SK-N-SH (cell line): Measurements from ENCODE around the gene LLGL1. TPM values are rescaled to one million over a fixed set of nuclear protein-coding genes. Genes with fewer than 3 reads are reported as not detected.

Source experiments
- CTCF ChIA-PET: fragments of 300-600, 350-600 bp; formaldehyde crosslinking; extraction: SDS; loops from one replicate; lab custom pipeline; 2021; lab: Yijun Ruan, JAX
- POLR2A ChIA-PET: fragments of 350-600 bp; sonication (Branson Sonifier 250); formaldehyde crosslinking; extraction: SDS; loops from one replicate; lab custom pipeline; 2020; ENCODE audit warnings: antibody characterized with exemption, inconsistent platforms; lab: Yijun Ruan, JAX
- DNase-seq: peaks from one replicate; pipeline ENCODE4 v3.0.0; 2012
- H2AFZ ChIP-seq: fragments of 200-600 bp; sonication (generic); 2 replicates; pipeline ENCODE4 v1.8.1; 2016; ENCODE audit warnings: antibody characterized with exemption, mild to moderate bottlenecking, low read depth
- H3F3A ChIP-seq: fragments of 200-600 bp; sonication (generic); replicated peaks from 2 replicates; pipeline ENCODE3; 2016; ENCODE audit warnings: antibody characterized with exemption, mild to moderate bottlenecking; ENCODE audit not compliant: insufficient read depth
- H3K27ac ChIP-seq, 2 experiments: fragments of 200-500 bp in 1 of 2; fragments of 200-600 bp in 1 of 2; sonication (Bioruptor generic) in 1 of 2; sonication (generic), shearing (Covaris generic) in 1 of 2; 2 replicates each; pipeline versions ENCODE4 v1.5.1 to v1.6.1; 2014 to 2016; ENCODE audit warnings: low read depth in 2 of 2, inconsistent platforms in 1 of 2, low read length in 1 of 2, mild to moderate bottlenecking in 1 of 2, mixed read lengths in 1 of 2
- H3K27me3 ChIP-seq: fragments of 200-600 bp; sonication (generic), shearing (Covaris generic); 2 replicates; pipeline ENCODE4 v1.6.1; 2016; ENCODE audit warnings: mixed run types; ENCODE audit not compliant: insufficient read depth
- H3K36me3 ChIP-seq, 2 experiments: fragments of 200-500 bp in 1 of 2; fragments of 200-600 bp in 1 of 2; sonication (Bioruptor generic) in 1 of 2; sonication (generic) in 1 of 2; replicated peaks in 1 of 2; 2 replicates each; pipeline versions ENCODE3 to v1.5.1; 2014 to 2016; ENCODE audit warnings: low read length in 1 of 2, mild to moderate bottlenecking in 1 of 2; ENCODE audit not compliant: insufficient read depth in 2 of 2, control insufficient read depth in 1 of 2
- H3K4me1 ChIP-seq, 2 experiments: fragments of 200-500 bp in 1 of 2; fragments of 200-600 bp in 1 of 2; sonication (Bioruptor generic) in 1 of 2; sonication (generic), shearing (Covaris generic) in 1 of 2; 2 replicates each; pipeline versions ENCODE4 v1.5.1 to v1.6.1; 2014 to 2016; ENCODE audit warnings: low read depth in 1 of 2, low read length in 1 of 2, mixed run types in 1 of 2; ENCODE audit not compliant: insufficient read depth in 2 of 2, control insufficient read depth in 1 of 2
- H3K4me2 ChIP-seq: fragments of 200-600 bp; sonication (generic), shearing (Covaris generic); 2 replicates; pipeline ENCODE4 v1.6.1; 2017; ENCODE audit warnings: mixed run types
- H3K4me3 ChIP-seq, 2 experiments: fragments of 200-500 bp in 1 of 2; fragments of 200-600 bp in 1 of 2; sonication (Bioruptor generic) in 1 of 2; sonication (generic), shearing (Covaris generic) in 1 of 2; 2 replicates each; pipeline versions ENCODE4 v1.5.1 to v1.8.1; 2014 to 2016; ENCODE audit warnings: low read depth in 2 of 2, inconsistent platforms in 1 of 2, low read length in 1 of 2, mild to moderate bottlenecking in 1 of 2, mixed read lengths in 1 of 2, moderate library complexity in 1 of 2
- H3K79me2 ChIP-seq: fragments of 200-600 bp; sonication (generic); 2 replicates; pipeline ENCODE4 v1.8.1; 2017; ENCODE audit warnings: mild to moderate bottlenecking; ENCODE audit not compliant: insufficient read depth
- H3K9ac ChIP-seq: fragments of 200-600 bp; sonication (generic); 2 replicates; pipeline ENCODE4 v1.6.1; 2017; ENCODE audit warnings: mixed run types
- H3K9me2 ChIP-seq: fragments of 200-600 bp; sonication (generic); 2 replicates; pipeline ENCODE4 v1.6.1; 2017; ENCODE audit warnings: mixed run types
- H3K9me3 ChIP-seq: fragments of 200-600 bp; sonication (generic); 2 replicates; pipeline ENCODE4 v1.6.1; 2017; ENCODE audit warnings: mixed run types, mild to moderate bottlenecking, moderate library complexity
- H4K20me1 ChIP-seq: fragments of 200-600 bp; sonication (generic); 2 replicates; pipeline ENCODE4 v1.6.1; 2017; ENCODE audit warnings: mild to moderate bottlenecking, mixed run types; ENCODE audit not compliant: insufficient read depth
- CHD2 ChIP-seq: fragments of 150-350 bp; IDR thresholded peaks from 2 replicates; pipeline ENCODE4 v1.6.1; 2018; ENCODE audit warnings: low read length; ENCODE audit not compliant: partially characterized antibody
- EP300 ChIP-seq, 2 experiments: IDR thresholded peaks; 2 replicates each; pipeline versions ENCODE4 v1.4.0 to v1.6.1; 2012; ENCODE audit warnings: borderline replicate concordance in 1 of 2, low read depth in 1 of 2, low read length in 1 of 2
- EZH2phosphoT487 ChIP-seq: fragments of 200-600 bp; sonication (generic); IDR thresholded peaks from 2 replicates; pipeline ENCODE4 v1.6.1; 2017; ENCODE audit warnings: low read depth, mixed run types, mild to moderate bottlenecking, antibody characterized with exemption, moderate library complexity, borderline replicate concordance
- FOXJ3 ChIP-seq: sonication (generic); formaldehyde crosslinking; IDR thresholded peaks from 2 replicates; pipeline ENCODE4 v1.5.1; 2020; ENCODE audit warnings: mild to moderate bottlenecking, missing genetic modification reagents
- GABPA ChIP-seq: IDR thresholded peaks from 2 replicates; pipeline ENCODE4 v1.4.0; 2012; ENCODE audit warnings: low read depth, mild to moderate bottlenecking
- GATA2 ChIP-seq: sonication (generic); formaldehyde crosslinking; IDR thresholded peaks from 2 replicates; pipeline ENCODE4 v1.5.0; 2020; ENCODE audit warnings: mild to moderate bottlenecking, missing genetic modification reagents
- MXI1 ChIP-seq: IDR thresholded peaks from 2 replicates; pipeline ENCODE4 v1.6.1; 2012; ENCODE audit warnings: mild to moderate bottlenecking, low read depth, low read length, improper control_type of control experiment
- NFIC ChIP-seq: IDR thresholded peaks from 2 replicates; pipeline ENCODE4 v1.4.0; 2012; ENCODE audit warnings: borderline replicate concordance
- RCOR1 ChIP-seq: fragments of 150-350 bp; IDR thresholded peaks from 2 replicates; pipeline ENCODE4 v1.6.1; 2017; ENCODE audit warnings: antibody characterized with exemption, low read length
- RFX5 ChIP-seq: IDR thresholded peaks from 2 replicates; pipeline ENCODE4 v1.6.1; 2012; ENCODE audit warnings: mild to moderate bottlenecking, improper control_type of control experiment, low read length
- SIN3A ChIP-seq: IDR thresholded peaks from 2 replicates; pipeline ENCODE4 v1.6.1; 2012; ENCODE audit warnings: low read depth, mild to moderate bottlenecking, low read length, moderate library complexity, borderline replicate concordance
- TEAD4 ChIP-seq: IDR thresholded peaks from 2 replicates; pipeline ENCODE4 v1.4.0; 2012; ENCODE audit warnings: mild to moderate bottlenecking, borderline replicate concordance; ENCODE audit not compliant: insufficient read depth
- YY1 ChIP-seq: IDR thresholded peaks from 2 replicates; pipeline ENCODE4 v1.4.0; 2012; ENCODE audit warnings: low read depth, mild to moderate bottlenecking
- WGBS: methylation state at CpG from one replicate; pipeline ENCODE4 v1.1.6; 2017; ENCODE audit warnings: low lambda C conversion rate; 5-methylcytosine and 5-hydroxymethylcytosine counted together
- polyA plus RNA-seq, 3 experiments: library from polyadenylated mRNA; depleted of rRNA; stranded (reverse); fragments of >200 nt; gene quantifications; 2 replicates each; pipeline ENCODE4 v1.2.3, GENCODE V29; 2012
- TF ChIP-seq, protein P1 (sequence below): IDR thresholded peaks from 2 replicates; pipeline ENCODE4 v1.4.0; 2012; ENCODE audit warnings: low read depth, borderline replicate concordance
- TF ChIP-seq, protein P2 (sequence below): IDR thresholded peaks from 2 replicates; pipeline ENCODE4 v1.4.0; 2012; ENCODE audit warnings: low read depth, borderline replicate concordance
- TF ChIP-seq, protein P3 (sequence below): IDR thresholded peaks from 2 replicates; pipeline ENCODE4; 2012

The LLGL1 gene
- polyA plus RNA-seq, 1 of the 3 experiments (the other 2 are of a cell fraction): 31.4 TPM

DNA sequence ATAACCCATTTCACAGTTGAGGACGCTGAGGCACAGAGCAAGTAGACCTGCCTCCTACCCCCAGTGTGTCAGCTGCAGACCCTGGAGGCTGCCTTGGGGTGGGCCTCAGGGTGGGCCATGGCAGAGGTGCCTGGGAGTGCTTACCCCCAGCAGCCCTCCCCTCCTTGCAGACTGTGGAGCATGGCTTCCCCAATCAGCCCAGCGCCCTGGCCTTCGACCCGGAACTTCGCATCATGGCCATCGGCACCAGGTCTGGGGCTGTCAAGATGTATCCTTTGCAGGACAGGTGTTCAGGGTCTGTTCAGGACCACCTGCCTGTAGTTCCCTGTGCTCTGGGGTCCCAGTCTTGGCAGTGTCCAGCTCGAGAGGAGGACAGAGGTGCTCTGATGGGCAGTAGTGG is 4.3 kb downstream of the LLGL1 start:
- WGBS: 100% methylated on average over 2 of the region's 7 CpGs
- no peak for TF ChIP-seq GATA2 (CRISPR knock-in tag)
- TF ChIP-seq SIN3A: no peak
- TF ChIP-seq NFIC: no peak
- no peak for TF ChIP-seq RCOR1
- TF ChIP-seq FOXJ3 (CRISPR knock-in tag): no peak
- TF ChIP-seq, protein P1, sequence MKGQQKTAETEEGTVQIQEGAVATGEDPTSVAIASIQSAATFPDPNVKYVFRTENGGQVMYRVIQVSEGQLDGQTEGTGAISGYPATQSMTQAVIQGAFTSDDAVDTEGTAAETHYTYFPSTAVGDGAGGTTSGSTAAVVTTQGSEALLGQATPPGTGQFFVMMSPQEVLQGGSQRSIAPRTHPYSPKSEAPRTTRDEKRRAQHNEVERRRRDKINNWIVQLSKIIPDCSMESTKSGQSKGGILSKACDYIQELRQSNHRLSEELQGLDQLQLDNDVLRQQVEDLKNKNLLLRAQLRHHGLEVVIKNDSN: no peak
- TF ChIP-seq RFX5: no peak
- TF ChIP-seq EP300 (IDR thresholded peaks at IDR 0.05; ENCODE audit: borderline replicate concordance in 1 of 2, low read depth in 1 of 2, low read length in 1 of 2): no peak
- TF ChIP-seq YY1: no peak
- no peak for TF ChIP-seq GABPA
- TF ChIP-seq TEAD4: no peak
- no peak for TF ChIP-seq EZH2phosphoT487
- Histone ChIP-seq H3K79me2 (peaks cover 56% of the 10 kb centered on the region), H3K9me3 (no peaks in the 10 kb centered on the region), H3K9ac (no peak overlapping the region), H3K9me2 (no peaks in the 10 kb centered on the region), H3K4me3 (no peak overlapping the region), H3F3A (no peaks in the 10 kb centered on the region), H3K27me3 (no peaks in the 10 kb centered on the region), H3K4me1 (peaks cover 0 to 20% of the 10 kb centered on the region in 2 experiments; a peak in 1 of 4 replicates), H4K20me1 (0 out of 2 replicates have a peak, but pooled peaks cover 17% of the 10 kb centered on the region), H2AFZ (no peak overlapping the region), H3K27ac (no peak overlapping the region), H3K36me3 (peaks cover 0 to 8% of the 10 kb centered on the region in 2 experiments), H3K4me2 (no peak overlapping the region)
- CTCF ChIA-PET: interaction anchor here (0.9 to 1.0 kb wide), 2 partner anchors 12 to 13 kb away, joined by 4 to 5 read pairs; no protein-coding TSS in a partner anchor
- POLR2A ChIA-PET: no interaction called here
- no peak for DNase-seq

DNA sequence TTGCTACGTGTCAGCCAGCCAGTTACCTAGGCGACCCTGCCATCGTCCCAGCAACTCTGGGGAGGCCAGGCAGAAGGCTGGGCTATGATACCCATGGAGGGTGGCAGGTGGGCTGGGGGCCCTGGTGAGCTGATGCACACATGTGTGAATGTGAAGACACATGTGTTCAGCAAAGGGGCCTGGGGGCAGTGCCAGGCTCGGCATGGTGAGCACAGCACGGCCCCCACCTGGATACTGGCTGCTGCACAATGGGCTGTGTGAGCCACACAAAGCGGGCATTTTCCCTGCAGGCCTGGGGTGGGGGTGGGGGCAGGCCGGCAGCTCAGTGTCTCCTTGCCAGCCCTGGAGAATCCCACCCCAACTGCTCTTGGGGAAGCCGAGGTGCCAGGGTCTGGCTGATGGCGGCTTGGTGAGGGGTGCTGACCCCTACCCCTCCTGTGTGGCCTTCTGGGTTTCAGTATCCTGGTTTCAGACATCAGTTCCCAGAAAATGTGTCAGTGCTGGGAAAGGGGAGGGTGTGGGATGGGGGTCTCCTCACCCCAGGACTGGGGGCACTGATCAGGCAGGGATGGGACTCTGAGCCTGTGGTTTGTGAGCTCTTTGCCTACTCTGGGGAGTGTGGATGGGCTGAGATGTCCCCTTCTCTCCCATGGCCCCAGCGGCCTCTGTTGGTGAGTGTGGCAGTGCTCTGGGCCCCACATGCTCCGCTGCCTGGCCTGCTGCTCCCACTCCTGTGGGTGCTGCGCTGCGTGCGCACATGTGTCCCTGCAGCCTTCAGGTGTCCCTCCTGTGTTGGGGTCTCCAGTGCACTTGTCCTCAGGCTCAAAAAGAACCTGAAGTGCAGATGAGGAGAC is 5.1 kb downstream of the LLGL1 start:
- ChIA-PET CTCF (interaction anchor here (1.0 kb wide), 1 partner anchor 13 kb away, joined by 4 read pairs; no protein-coding TSS in a partner anchor), POLR2A (no interaction called here)
- Histone ChIP-seq H3K79me2 (peaks cover 56% of the 10 kb centered on the region), H3K4me2 (no peak overlapping the region), H3K9me2 (no peaks in the 10 kb centered on the region), H3K27ac (no peak overlapping the region), H3K27me3 (no peaks in the 10 kb centered on the region), H3K9ac (no peak overlapping the region), H3K4me1 (peaks cover 5 to 16% of the 10 kb centered on the region in 2 experiments; a peak in 3 of 4 replicates), H4K20me1 (0 out of 2 replicates have a peak, but pooled peaks cover 17% of the 10 kb centered on the region), H3K9me3 (no peaks in the 10 kb centered on the region), H2AFZ (no peak overlapping the region), H3F3A (peaks cover 3% of the 10 kb centered on the region), H3K36me3 (peaks cover 0 to 11% of the 10 kb centered on the region in 2 experiments), H3K4me3 (no peak overlapping the region)
- TF ChIP-seq YY1 (no peak), CHD2 (no peak), RCOR1 (no peak), MXI1 (no peak)
- TF ChIP-seq, protein P2, sequence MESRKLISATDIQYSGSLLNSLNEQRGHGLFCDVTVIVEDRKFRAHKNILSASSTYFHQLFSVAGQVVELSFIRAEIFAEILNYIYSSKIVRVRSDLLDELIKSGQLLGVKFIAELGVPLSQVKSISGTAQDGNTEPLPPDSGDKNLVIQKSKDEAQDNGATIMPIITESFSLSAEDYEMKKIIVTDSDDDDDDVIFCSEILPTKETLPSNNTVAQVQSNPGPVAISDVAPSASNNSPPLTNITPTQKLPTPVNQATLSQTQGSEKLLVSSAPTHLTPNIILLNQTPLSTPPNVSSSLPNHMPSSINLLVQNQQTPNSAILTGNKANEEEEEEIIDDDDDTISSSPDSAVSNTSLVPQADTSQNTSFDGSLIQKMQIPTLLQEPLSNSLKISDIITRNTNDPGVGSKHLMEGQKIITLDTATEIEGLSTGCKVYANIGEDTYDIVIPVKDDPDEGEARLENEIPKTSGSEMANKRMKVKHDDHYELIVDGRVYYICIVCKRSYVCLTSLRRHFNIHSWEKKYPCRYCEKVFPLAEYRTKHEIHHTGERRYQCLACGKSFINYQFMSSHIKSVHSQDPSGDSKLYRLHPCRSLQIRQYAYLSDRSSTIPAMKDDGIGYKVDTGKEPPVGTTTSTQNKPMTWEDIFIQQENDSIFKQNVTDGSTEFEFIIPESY: no peak
- TF ChIP-seq, protein P3, sequence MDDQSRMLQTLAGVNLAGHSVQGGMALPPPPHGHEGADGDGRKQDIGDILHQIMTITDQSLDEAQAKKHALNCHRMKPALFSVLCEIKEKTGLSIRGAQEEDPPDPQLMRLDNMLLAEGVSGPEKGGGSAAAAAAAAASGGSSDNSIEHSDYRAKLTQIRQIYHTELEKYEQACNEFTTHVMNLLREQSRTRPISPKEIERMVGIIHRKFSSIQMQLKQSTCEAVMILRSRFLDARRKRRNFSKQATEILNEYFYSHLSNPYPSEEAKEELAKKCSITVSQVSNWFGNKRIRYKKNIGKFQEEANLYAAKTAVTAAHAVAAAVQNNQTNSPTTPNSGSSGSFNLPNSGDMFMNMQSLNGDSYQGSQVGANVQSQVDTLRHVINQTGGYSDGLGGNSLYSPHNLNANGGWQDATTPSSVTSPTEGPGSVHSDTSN: no peak
- no peak for DNase-seq
- 85% methylated on average over 4 of the region's 14 CpGs for WGBS
